Measurements from ENCODE around the gene AGPAT4.

The AGPAT4 gene

DNA sequence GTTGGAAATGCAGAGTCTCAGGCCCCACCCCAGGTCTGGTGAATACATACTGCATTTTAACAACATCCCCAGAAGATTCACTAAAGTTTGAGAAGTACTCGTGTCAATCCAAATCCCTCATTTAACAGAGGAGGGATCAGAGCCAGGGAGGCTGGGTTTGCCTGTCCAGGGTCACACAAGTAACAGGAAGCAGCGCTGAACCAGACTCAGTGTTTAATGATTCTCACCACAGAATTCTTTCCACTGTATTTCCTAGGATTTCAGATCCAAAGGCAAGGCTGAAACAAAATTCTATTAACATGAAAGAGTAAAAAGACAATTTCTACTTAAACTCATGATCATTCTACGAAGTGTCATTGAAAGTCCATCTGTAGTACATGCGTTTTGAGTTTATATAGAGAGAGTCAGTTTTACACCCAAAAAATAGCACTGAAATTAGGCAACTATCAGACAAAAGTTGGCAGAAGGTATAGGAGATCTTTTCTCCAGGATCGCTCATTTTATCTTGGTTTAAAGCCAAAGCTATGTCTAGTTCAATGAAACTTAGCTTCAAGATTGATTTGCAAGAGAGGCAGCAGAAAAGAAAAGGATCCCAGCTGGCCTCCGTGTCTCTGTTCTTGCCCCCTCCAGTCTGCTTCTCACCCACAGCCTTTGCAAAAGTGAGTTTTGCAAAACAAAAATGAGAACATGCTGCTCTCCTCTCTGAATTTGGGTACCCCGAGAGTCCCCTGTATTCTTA is 6.0 kb upstream of the AGPAT4 start:
- no peak for DNase-seq

DNA sequence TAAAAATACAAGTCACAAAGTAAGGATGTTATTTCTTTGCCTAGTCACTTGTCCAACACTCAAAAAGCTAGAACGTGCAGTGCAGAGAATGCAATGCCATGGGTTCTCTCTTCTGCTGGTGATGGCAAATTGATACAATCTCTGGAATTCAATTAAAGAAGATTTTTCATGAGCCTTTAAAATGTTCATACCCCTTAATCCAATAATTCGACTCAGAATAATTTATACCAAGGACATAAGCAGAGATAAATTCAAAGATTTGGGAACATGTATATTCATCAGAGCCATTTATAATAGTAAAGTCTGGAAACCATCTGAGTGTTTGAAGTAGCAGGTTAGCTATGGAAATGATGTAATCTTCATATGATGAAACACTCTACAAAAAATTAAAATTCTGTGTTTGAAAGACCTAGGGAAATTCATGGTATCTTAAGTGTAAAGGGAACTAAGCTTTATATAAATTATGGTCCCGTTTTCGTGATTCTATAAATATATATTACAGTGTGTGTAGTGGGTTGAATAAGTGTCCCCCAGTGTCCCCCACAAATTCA is 2.8 kb upstream of the AGPAT4 start:
- DNase-seq: no peak

- no peak for DNase-seq
Observed at GRCh38 chr6:161274898-161275297, 1.0 kb upstream of the AGPAT4 start.

- DNase-seq: no peak
Observed at GRCh38 chr6:161274488-161274858, 612 bp upstream of the AGPAT4 start.

DNA sequence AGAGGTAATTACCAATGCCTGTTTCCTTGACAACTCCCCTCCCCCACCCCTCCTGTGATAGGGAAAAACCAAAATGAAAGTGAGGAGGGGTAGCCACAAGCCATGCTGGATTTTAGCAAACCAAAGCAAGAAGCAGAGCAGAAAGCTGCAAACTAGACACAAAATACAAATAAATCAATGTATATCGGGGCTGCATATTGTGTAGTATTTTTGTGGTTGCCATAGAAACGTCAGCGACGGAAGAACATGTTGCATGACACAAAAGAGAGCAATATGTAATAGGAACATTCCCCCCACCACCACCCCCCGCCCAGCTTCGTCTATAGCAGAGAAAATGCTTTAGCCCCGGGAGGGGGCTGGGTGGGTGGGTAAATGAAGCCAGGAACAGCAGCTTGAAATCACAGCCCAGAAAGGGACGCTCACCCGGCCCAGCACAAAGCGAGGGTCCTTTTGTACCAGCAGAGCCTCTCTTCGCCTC is 548 bp downstream of the AGPAT4 start:
- peak in 1 of 2 experiments; percentile 48 for DNase-seq

DNA sequence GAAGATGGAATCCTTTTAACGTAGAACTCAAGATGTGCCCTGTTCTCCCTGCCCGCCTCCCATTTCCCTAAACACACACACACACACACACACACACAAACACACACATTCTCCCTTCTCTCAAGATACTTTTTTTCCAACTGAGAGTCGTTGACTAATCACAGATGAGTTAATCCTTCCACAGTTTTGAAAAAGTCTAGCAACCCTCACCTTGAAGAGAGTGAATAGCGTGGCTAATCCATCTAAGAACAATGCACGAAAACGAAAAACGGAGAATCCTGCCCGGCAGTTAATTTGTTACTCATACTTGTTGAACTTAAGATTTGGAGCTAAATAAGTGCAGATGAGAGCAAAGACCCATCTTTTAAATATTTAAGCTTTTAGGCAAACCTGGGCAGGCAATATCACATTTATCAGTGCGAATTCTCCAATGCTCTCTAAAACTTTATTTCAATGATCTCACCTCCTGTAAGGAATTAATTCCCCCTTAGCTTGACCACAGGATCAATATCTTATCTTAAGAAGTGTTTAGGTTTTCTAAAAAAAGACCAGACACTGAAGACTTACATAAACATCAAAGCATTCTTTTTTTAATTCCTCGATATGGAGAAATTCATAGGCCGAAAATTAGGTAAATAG is 1.1 kb downstream of the AGPAT4 start:
- DNase-seq: no peak

- DNase-seq: no peak
Observed at GRCh38 chr6:161271343-161272030, 2.4 kb downstream of the AGPAT4 start.

DNA sequence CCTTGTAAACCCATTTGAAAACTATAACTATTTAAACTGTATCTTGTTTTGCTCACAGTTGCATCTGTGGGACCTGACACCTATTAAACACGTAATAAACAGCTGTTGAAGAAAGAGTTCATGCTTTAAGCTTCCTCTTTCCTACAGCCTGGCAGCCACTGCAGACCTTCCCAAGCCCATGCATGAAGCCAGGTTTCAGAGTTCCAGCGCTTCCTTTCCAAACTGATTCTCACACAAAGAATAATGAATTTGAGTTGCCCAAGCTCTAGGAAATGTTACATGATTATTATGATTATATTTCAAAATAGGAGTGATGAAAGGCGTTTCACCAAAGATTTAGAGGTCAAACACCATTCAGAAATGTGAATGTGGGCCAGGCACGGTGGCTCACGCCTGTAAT is 3.7 kb downstream of the AGPAT4 start:
- DNase-seq: no peak

DNA sequence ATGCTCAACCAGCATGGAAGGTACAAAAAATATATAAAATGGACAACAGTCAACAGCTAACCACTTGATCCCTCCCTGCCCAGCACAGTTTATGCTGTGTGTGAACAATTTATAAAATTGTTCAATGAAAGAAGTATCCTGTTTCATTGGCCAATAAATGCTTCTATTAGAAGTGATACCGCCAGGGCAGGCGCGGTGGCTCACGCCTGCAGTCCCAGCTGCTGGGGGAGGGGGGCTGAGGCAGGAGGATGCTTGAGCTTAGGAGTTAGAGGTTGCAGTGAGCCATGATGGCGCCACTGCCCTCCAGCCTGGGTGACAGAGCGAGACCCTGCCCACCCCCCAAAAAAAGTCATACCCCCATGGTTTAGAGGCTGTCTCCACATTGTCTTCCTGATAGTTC is 4.6 kb downstream of the AGPAT4 start:
- no peak for DNase-seq

DNA sequence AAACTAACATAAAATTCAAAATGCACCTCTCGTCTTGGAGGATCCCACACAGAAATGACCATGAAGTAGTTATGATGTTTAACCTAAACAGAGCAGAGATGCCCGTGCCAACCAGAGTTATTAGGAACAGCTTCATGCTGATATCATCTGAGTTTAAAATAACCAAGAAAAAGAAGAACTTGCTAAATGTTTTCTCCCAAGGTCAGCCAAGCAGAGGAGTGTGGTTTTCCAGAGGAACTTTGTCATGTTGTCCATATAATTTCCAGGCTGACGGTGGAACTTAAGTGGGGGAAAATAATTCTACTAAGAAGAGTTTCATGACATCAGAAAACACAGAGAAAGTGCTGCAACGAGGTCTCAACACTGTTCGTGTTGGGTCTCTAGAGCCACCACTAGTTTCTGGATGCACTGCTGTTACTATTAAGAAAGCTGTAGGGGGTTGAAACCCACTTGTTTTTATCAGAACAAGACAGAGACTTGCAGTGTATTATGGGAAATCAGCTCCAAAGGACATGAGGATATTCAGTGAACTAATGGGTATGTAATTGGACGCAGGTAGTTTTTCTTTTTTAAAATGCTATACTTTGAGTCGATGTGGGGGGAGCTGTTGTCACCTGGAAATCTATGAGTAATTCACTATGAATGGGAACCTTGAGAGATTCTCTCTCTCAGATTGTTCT is 5.2 kb downstream of the AGPAT4 start:
- DNase-seq: no peak

DNA sequence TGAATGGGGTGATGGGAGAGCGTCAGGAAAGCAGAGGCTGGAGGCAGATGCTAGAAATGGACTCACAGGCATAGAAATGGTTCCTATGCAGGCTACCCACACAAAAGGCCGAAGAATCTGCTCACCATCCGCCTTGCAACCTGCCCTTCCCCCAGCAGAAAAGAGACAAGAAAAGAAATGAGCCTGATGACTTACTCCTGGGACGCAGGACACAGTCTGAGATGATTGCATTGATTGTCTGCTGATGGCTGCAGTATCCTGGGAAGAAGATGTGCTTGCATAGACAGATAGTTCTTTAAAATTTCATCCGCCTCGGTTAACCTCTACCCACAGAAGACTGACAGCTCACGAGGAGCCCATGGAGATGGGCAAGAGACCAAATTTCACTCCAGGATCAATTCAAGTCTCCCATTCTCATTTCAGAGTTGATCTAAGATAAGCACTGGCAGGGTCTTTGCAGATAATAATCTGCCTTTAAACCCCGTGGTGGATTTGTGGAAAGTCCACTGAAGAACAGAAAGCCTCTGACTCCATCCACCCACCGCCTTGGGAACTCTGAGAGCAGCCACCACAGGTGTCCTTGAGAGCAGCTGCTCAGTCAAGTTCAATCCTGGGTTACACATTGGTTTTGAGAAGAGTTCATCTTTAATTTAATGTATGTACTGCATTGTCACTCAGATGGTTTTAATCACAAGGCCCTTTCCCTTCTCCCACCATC is 7.2 kb downstream of the AGPAT4 start:
- DNase-seq: no peak

- DNase-seq: no peak
Observed at GRCh38 chr6:161265975-161266374, 7.9 kb downstream of the AGPAT4 start.

DNA sequence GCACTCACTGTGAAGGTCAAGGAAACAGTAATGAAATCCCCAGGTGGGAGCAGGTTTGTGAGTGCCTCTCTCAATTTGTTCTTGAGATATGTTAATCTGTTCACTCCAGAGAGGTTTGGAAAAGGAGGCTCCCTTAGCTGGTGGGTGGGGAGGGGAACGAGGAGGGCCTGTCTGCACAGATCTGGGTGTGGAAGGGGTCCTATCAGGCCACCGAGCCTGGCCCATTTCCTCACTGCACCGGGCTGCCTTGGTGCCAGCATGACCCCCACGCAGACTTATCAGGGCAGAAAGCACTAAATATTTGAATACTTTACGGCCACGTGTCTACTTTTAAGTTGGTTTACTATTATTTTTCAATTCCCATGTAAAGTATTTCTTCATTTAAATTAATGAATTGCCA is 8.3 kb downstream of the AGPAT4 start:
- no peak for DNase-seq

GRCh38 chr6:161264181-161264580 is 9.7 kb downstream of the AGPAT4 start:
- no peak for DNase-seq

DNA sequence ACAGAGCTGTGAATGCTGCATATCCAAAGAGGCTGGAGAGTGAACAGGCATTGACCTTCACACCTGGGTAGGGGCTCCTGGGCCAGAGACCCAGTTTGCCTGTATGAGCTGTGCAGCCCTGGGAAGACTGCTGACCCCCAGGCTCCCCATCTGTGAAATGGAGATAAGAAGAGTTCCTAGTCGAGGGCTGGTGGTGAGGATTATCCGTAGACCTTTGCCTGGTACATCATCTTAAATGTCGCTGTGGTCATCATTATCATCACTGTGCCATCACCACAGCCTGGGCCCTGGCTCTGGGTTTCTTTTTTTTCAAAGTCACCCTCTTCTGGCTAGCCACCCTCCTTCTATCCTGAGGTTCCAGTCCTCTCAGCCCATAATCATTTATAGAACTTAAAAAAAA is 12.0 kb downstream of the AGPAT4 start:
- DNase-seq: no peak

DNA sequence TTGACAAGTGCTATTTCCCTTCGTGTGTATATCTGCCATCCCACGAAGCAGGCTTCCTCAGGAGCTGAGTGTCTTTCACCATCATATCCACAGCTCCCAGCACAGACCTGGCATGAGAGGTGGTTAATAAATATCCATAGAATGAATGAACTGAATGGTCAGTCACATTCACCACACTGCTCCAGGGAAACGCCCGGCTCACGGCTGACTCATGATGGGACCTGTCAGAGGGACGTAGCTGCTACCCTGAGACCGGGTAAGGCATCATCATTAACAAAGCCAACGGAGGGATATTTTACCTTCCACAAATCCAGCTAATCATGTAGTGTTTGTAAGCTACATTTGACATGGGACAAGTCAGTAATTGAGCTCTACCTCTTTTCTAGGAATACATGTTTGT is 12.5 kb downstream of the AGPAT4 start:
- no peak for DNase-seq

- no peak for DNase-seq
Observed at GRCh38 chr6:161259302-161259701, 14.6 kb downstream of the AGPAT4 start.

GRCh38 chr6:161257793-161258457 is 15.9 kb downstream of the AGPAT4 start:
- no peak for DNase-seq

GRCh38 chr6:161256407-161256806 is 17.5 kb downstream of the AGPAT4 start:
- no peak for DNase-seq

GRCh38 chr6:161255518-161255917 is 18.3 kb downstream of the AGPAT4 start:
- DNase-seq: no peak

DNA sequence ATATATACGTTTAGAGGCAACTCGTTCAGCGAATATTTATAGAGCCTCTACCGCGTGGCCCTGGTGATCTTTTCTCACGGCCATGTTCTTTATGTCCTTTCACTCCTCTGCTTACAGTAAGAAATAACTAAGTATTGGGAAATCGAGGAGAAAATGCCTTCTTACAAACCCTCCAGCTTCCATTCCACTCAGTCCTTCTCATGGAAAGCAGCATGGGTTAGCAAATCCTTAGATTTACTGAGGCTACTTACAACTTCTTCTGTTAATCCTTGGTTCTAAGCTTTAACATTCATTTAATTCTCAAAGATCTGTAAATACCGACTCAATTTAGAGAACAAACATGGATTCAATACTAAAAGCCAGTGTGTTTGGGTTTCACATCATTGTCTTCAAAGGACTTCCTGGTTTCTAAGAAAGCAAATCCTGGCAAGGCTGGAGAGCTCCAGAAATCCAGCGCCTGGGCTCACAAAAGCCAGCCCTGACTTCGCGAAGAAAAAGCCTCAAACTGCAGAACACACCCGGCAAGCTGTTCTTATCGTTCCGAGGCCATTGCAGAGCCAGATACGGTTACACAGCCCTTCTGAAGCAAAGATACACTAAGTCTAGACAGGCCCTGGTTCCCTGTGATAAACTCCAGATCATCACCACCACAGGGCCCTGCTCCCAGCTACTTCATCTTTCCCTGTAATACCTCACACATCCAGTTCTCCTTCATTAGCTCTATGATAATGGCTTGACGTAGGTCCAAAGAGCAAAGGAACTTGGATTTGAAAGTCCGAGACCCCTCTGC is 19.2 kb downstream of the AGPAT4 start:
- DNase-seq: no peak
